ENCODE data around the gene ZFHX3.

DNA sequence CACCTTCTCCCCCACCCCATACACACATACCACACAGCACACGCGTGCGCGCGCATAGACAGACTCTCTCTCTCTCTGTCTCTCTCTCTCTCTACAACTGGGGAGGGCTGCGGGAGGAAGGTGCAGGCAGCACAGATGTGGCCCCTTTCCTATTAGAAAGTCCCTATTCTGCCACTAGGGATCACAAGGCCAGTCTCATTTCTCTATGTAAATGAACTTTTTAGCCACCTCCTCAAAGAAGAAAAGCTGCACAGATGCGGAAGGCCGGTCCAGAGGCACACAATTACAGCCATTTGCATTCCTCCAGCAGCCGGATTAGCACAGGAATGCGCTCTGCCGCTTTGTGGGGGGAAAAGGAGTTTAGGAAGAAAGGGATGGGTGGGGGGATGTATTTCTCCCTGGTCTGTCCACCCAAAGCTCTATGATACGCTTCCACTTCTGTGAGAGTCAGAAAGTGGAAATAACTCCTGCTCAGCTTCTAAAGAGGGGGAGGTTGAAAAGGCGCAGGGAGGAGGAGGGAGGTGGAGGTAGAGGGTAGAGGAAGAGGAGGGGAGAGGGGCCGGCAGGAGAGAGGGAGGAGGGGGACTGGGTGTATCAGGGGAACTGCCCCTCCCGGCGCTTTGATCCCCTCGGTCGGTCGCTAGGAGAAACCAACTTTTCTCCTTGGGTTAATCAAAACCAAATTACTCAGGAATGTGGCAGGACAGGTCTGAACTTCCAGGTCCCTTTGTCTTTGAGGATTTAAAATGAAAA, 11.7 kb downstream of the ZFHX3 start:
- TF ChIP-seq NFRKB (IDR thresholded peaks at IDR 0.05) (no peak), FOXA1 (IDR thresholded peaks at IDR 0.05) (no peak), SUZ12 (IDR thresholded peaks at IDR 0.05) (no peak), TARDBP (IDR thresholded peaks at IDR 0.05) (no peak), BHLHE40 (IDR thresholded peaks at IDR 0.05; ENCODE audit: borderline replicate concordance) (no peak), HDGF (IDR thresholded peaks at IDR 0.05; ENCODE audit: borderline replicate concordance) (no peak), FOXM1 (IDR thresholded peaks at IDR 0.05; ENCODE audit: borderline replicate concordance) (no peak), ARNT (IDR thresholded peaks at IDR 0.05) (no peak), CTBP1 (IDR thresholded peaks at IDR 0.05; ENCODE audit: borderline replicate concordance) (no peak)
- TF ChIP-seq, protein P1, sequence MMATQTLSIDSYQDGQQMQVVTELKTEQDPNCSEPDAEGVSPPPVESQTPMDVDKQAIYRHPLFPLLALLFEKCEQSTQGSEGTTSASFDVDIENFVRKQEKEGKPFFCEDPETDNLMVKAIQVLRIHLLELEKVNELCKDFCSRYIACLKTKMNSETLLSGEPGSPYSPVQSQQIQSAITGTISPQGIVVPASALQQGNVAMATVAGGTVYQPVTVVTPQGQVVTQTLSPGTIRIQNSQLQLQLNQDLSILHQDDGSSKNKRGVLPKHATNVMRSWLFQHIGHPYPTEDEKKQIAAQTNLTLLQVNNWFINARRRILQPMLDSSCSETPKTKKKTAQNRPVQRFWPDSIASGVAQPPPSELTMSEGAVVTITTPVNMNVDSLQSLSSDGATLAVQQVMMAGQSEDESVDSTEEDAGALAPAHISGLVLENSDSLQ (IDR thresholded peaks at IDR 0.05) = no peak
